ENCODE data around the gene UCK2. TPM values are rescaled to one million over a fixed set of nuclear protein-coding genes. Genes with fewer than 3 reads are reported as not detected.

Gene UCK2
- total RNA-seq, 2 donors from 2014 or later = 34.3 to 47.5 TPM

- no peak for ATAC-seq (ENCODE audit: insufficient number of reproducible peaks, low FRiP score, low read depth)
- no peak for TF ChIP-seq CTCF (IDR thresholded peaks at IDR 0.05)
These were observed 99.8 kb downstream of the UCK2 start for GRCh38 chr1:165927169-165927568.

GRCh38 chr1:165928075-165928731 is 100.8 kb downstream of the UCK2 start:
- DNase-seq (ENCODE audit: low spot score) (no peak), ATAC-seq (ENCODE audit: insufficient number of reproducible peaks, low FRiP score, low read depth) (no peak)
- Histone ChIP-seq H3K27me3 (replicated peaks; ENCODE audit: insufficient read depth) (no peaks in the 10 kb centered on the region), H3K9me3 (no peaks in the 10 kb centered on the region), H3K4me3 (no peak overlapping the region), H3K4me1 (ENCODE audit: control insufficient read depth in 1 of 2, low read depth in 2 of 2) (no peaks in the 10 kb centered on the region), H3K36me3 (no peaks in the 10 kb centered on the region), H3K27ac (no peak overlapping the region)
- TF ChIP-seq CTCF (IDR thresholded peaks at IDR 0.05) = peak; percentile 38

More at GRCh38 chr1:165927169-165927568, 99.8 kb downstream of the UCK2 start:
- no peaks in the 10 kb centered on the region for H3K27me3 ChIP-seq (replicated peaks; ENCODE audit: insufficient read depth)
- DNase-seq (ENCODE audit: low spot score) = no peak
- no peaks in the 10 kb centered on the region for H3K36me3 ChIP-seq
- no peak overlapping the region for H3K27ac ChIP-seq
- no peak overlapping the region for H3K4me3 ChIP-seq
- no peaks in the 10 kb centered on the region for H3K4me1 ChIP-seq (ENCODE audit: control insufficient read depth in 1 of 2, low read depth in 2 of 2)
- H3K9me3 ChIP-seq = no peaks in the 10 kb centered on the region

- H3K27me3 ChIP-seq (replicated peaks; ENCODE audit: insufficient read depth) = no peaks in the 10 kb centered on the region
- no peak for TF ChIP-seq CTCF (IDR thresholded peaks at IDR 0.05)
- H3K4me1 ChIP-seq (ENCODE audit: control insufficient read depth in 1 of 2, low read depth in 2 of 2) = no peaks in the 10 kb centered on the region
- no peak for DNase-seq (ENCODE audit: low spot score)
- no peaks in the 10 kb centered on the region for H3K9me3 ChIP-seq
- no peak overlapping the region for H3K27ac ChIP-seq
- no peak overlapping the region for H3K4me3 ChIP-seq
- ATAC-seq (ENCODE audit: insufficient number of reproducible peaks, low FRiP score, low read depth) = no peak
- H3K36me3 ChIP-seq = no peaks in the 10 kb centered on the region
These were observed 103.5 kb downstream of the UCK2 start for GRCh38 chr1:165930961-165931360.

GRCh38 chr1:165933446-165934170 is 106.2 kb downstream of the UCK2 start:
- Histone ChIP-seq H3K9me3 (no peaks in the 10 kb centered on the region), H3K4me1 (ENCODE audit: control insufficient read depth in 1 of 2, low read depth in 2 of 2) (no peaks in the 10 kb centered on the region), H3K4me3 (no peak overlapping the region), H3K27me3 (replicated peaks; ENCODE audit: insufficient read depth) (no peaks in the 10 kb centered on the region), H3K27ac (no peak overlapping the region), H3K36me3 (no peaks in the 10 kb centered on the region)
- TF ChIP-seq CTCF (IDR thresholded peaks at IDR 0.05) = no peak
- DNase-seq (ENCODE audit: low spot score) (no peak), ATAC-seq (ENCODE audit: insufficient number of reproducible peaks, low FRiP score, low read depth) (no peak)

GRCh38 chr1:165936542-165936941 is 109.1 kb downstream of the UCK2 start:
- DNase-seq (ENCODE audit: low spot score) = no peak
- no peak for TF ChIP-seq CTCF (IDR thresholded peaks at IDR 0.05)
- Histone ChIP-seq H3K27me3 (replicated peaks; ENCODE audit: insufficient read depth) (no peaks in the 10 kb centered on the region), H3K36me3 (no peaks in the 10 kb centered on the region), H3K9me3 (no peaks in the 10 kb centered on the region), H3K4me3 (no peak overlapping the region), H3K27ac (no peak overlapping the region), H3K4me1 (ENCODE audit: control insufficient read depth in 1 of 2, low read depth in 2 of 2) (no peaks in the 10 kb centered on the region)
- ATAC-seq (ENCODE audit: insufficient number of reproducible peaks, low FRiP score, low read depth) = no peak
